K562 (cell line): Measurements from ENCODE around the gene VPS45. TPM values are rescaled to one million over a fixed set of nuclear protein-coding genes. Genes with fewer than 3 reads are reported as not detected.

Source experiments
- ATAC-seq: fragments of 200-7000 bp; cut with Tn5 transposase; 3 replicates; pipeline ENCODE4 v1.9.1; 2020; ENCODE audit warnings: moderate library complexity
- BruUV-seq: library from RNA; stranded (reverse); fragments of 400-500 nt; replicated peaks from 2 replicates; lab custom pipeline; 2021; lab: Mats Ljungman, UMichigan
- CTCF ChIA-PET: fragments of 300-600 bp; formaldehyde crosslinking; extraction: SDS; loops from one replicate; lab custom pipeline; 2021; ENCODE audit warnings: low intra/inter-chr PET ratio; lab: Yijun Ruan, JAX
- POLR2A ChIA-PET: fragments of 300-600, 350-650 bp; sonication (Branson Sonifier 250); formaldehyde crosslinking; extraction: SDS; loops from one replicate; lab custom pipeline; 2021; ENCODE audit warnings: antibody characterized with exemption, inconsistent platforms; lab: Yijun Ruan, JAX
- DNase-seq, 4 experiments: peaks; one replicate each; pipeline versions ENCODE4 v3.0.0 to v3.0.0-alpha.2; 2011 to 2018; ENCODE audit warnings: low spot score in 3 of 4, mixed read lengths in 3 of 4; ENCODE audit errors: extremely low read depth in 1 of 4
- FAIRE-seq: peaks from 2 replicates; lab custom pipeline; 2011; peaks lifted over from hg19 to GRCh38; lab: Jason Lieb, UNC
- H2AFZ ChIP-seq: 2 replicates; pipeline ENCODE4 v1.6.0; 2011; ENCODE audit warnings: low read depth, low read length, control low read depth, inconsistent platforms
- H3K27ac ChIP-seq: fragments of 200-600 bp; 3 replicates; pipeline ENCODE4 v1.8.0; 2011; ENCODE audit warnings: low read depth, mild to moderate bottlenecking, control low read depth, inconsistent platforms, low read length, moderate library complexity, mixed read lengths; ENCODE audit errors: extremely low read depth
- H3K27me3 ChIP-seq, 2 experiments: fragments of 300-600 bp in 1 of 2; 2 replicates in 1 of 2; 3 replicates in 1 of 2; pipeline versions ENCODE4 v1.6.0 to v1.8.0; 2011; ENCODE audit warnings: inconsistent platforms in 2 of 2, low read length in 2 of 2, mild to moderate bottlenecking in 1 of 2, mixed read lengths in 1 of 2, moderate library complexity in 1 of 2; ENCODE audit not compliant: control insufficient read depth in 2 of 2, insufficient read depth in 2 of 2
- H3K36me3 ChIP-seq: fragments of 300-600 bp; 3 replicates; pipeline ENCODE4 v1.8.0; 2011; ENCODE audit warnings: mild to moderate bottlenecking, low read length, inconsistent platforms; ENCODE audit not compliant: control insufficient read depth, insufficient read depth
- H3K4me1 ChIP-seq, 2 experiments: fragments of 200-600 bp in 1 of 2; replicated peaks in 1 of 2; 2 replicates in 1 of 2; 3 replicates in 1 of 2; pipeline versions ENCODE4 v1.5.1 to v1.8.0; 2011; ENCODE audit warnings: inconsistent platforms in 2 of 2, low read length in 2 of 2, mild to moderate bottlenecking in 1 of 2, mixed read lengths in 1 of 2, moderate library complexity in 1 of 2; ENCODE audit not compliant: control insufficient read depth in 2 of 2, insufficient read depth in 2 of 2
- H3K4me2 ChIP-seq: 2 replicates; pipeline ENCODE4 v1.6.1; 2011; ENCODE audit warnings: low read length, control low read depth, inconsistent platforms, mixed read lengths; ENCODE audit not compliant: insufficient read depth
- H3K4me3 ChIP-seq: fragments of 200-600 bp; sonication (generic), shearing (Covaris generic); 2 replicates; pipeline ENCODE4 v1.5.1; 2016; ENCODE audit warnings: control low read depth, inconsistent platforms
- H3K79me2 ChIP-seq: fragments of 200-600 bp; 3 replicates; pipeline ENCODE4 v1.8.0; 2011; ENCODE audit warnings: low read length, inconsistent platforms; ENCODE audit not compliant: control insufficient read depth, insufficient read depth
- H3K9ac ChIP-seq, 2 experiments: 2 replicates each; pipeline versions ENCODE4 v1.6.0 to v1.6.1; 2011; ENCODE audit warnings: low read depth in 2 of 2, low read length in 2 of 2, control low read depth in 1 of 2, inconsistent platforms in 1 of 2, mild to moderate bottlenecking in 1 of 2, mixed read lengths in 1 of 2; ENCODE audit not compliant: insufficient read depth in 1 of 2
- H3K9me1 ChIP-seq: one replicate; pipeline ENCODE4 v1.6.0; 2011; ENCODE audit warnings: inconsistent platforms, mild to moderate bottlenecking, low read length, moderate library complexity; ENCODE audit not compliant: control insufficient read depth, insufficient read depth
- H3K9me3 ChIP-seq: replicated peaks from 2 replicates; pipeline ENCODE4 v1.5.1; 2011; ENCODE audit warnings: low read depth, low read length, inconsistent platforms; ENCODE audit not compliant: control insufficient read depth, insufficient read depth
- H4K20me1 ChIP-seq: replicated peaks from 2 replicates; pipeline ENCODE4 v1.6.1; 2011; ENCODE audit warnings: low read length, inconsistent platforms, mixed read lengths; ENCODE audit not compliant: control insufficient read depth, insufficient read depth
- ATF1 ChIP-seq, 2 experiments: fragments of 450-650 bp in 1 of 2; IDR thresholded peaks; 2 replicates each; pipeline ENCODE4 v1.6.1; 2016; ENCODE audit warnings: missing compliant biosample characterization in 1 of 2, missing genetic modification characterization in 1 of 2
- CTBP1 ChIP-seq: fragments of 450-650 bp; IDR thresholded peaks from 2 replicates; pipeline ENCODE4 v1.6.1; 2016; ENCODE audit warnings: borderline replicate concordance
- DMBX1 ChIP-seq: fragments of 250-450 bp; sonication (Bioruptor Pico); IDR thresholded peaks from 2 replicates; pipeline ENCODE4 v1.8.0; 2022; ENCODE audit warnings: inconsistent platforms, mild to moderate bottlenecking, moderate library complexity, borderline replicate concordance
- HDAC1 ChIP-seq, 2 experiments: fragments of 450-650 bp; IDR thresholded peaks; 2 replicates each; pipeline ENCODE4 v1.6.1; 2016 to 2017; ENCODE audit warnings: inconsistent platforms in 1 of 2, mild to moderate bottlenecking in 1 of 2, moderate library complexity in 1 of 2
- ILK ChIP-seq: fragments of 450-650 bp; IDR thresholded peaks from 2 replicates; pipeline ENCODE4 v1.6.1; 2016; ENCODE audit warnings: missing genetic modification characterization, low read depth, mild to moderate bottlenecking, missing compliant biosample characterization, moderate library complexity, borderline replicate concordance
- NFE2L1 ChIP-seq: fragments of 450-650 bp; IDR thresholded peaks from 2 replicates; pipeline ENCODE4 v1.6.1; 2016; ENCODE audit warnings: missing genetic modification characterization, low read depth, mild to moderate bottlenecking, missing compliant biosample characterization, moderate library complexity, borderline replicate concordance
- POLR3A ChIP-seq: IDR thresholded peaks from 2 replicates; pipeline ENCODE4 v1.6.1; 2011; ENCODE audit warnings: borderline replicate concordance, mild to moderate bottlenecking, moderate library complexity; ENCODE audit not compliant: insufficient read length, insufficient read depth; ENCODE audit errors: extremely low read depth
- RFX1 ChIP-seq: fragments of 450-650 bp; IDR thresholded peaks from 2 replicates; pipeline ENCODE4 v1.6.1; 2016; ENCODE audit warnings: mild to moderate bottlenecking, moderate library complexity
- TCF15 ChIP-seq: fragments of 250-450 bp; sonication (Bioruptor Pico); IDR thresholded peaks from 2 replicates; pipeline ENCODE4 v1.8.0; 2022; ENCODE audit warnings: moderate library complexity, mild to moderate bottlenecking, inconsistent platforms
- TEAD1 ChIP-seq, 2 experiments: fragments of 450-650 bp in 1 of 2; sonication (generic) in 1 of 2; formaldehyde crosslinking; IDR thresholded peaks; 2 replicates each; pipeline versions ENCODE4 v1.4.0 to v1.8.0; 2020 to 2022; ENCODE audit warnings: mild to moderate bottlenecking in 2 of 2, missing genetic modification reagents in 1 of 2
- TEAD2 ChIP-seq: fragments of 450-650 bp; IDR thresholded peaks from 2 replicates; pipeline ENCODE4 v1.6.1; 2016; ENCODE audit warnings: missing genetic modification characterization, control low read depth, missing compliant biosample characterization
- TSC22D4 ChIP-seq: fragments of 450-650 bp; IDR thresholded peaks from 2 replicates; pipeline ENCODE4 v1.6.1; 2016; ENCODE audit warnings: missing genetic modification characterization, missing biosample characterization, control low read depth
- ZNF224 ChIP-seq: sonication (generic); formaldehyde crosslinking; IDR thresholded peaks from 2 replicates; pipeline ENCODE4 v1.8.0; 2022; ENCODE audit warnings: mild to moderate bottlenecking, missing genetic modification reagents
- WGBS: fragments of 100-300 bp; shearing (Covaris generic); methylation state at CpG from one replicate; pipeline ENCODE4 v1.1.6; 2016; ENCODE audit warnings: low coverage, mixed read lengths; ENCODE audit not compliant: insufficient coverage; ENCODE audit errors: missing lambda C conversion rate; 5-methylcytosine and 5-hydroxymethylcytosine counted together
- in situ Hi-C: fragments of 300-500 bp; cut with MboI; formaldehyde crosslinking; loops from 4 replicates; pipeline ENCODE4 v1.15.0; 2018; ENCODE audit warnings: inconsistent platforms, mixed read lengths
- intact Hi-C: fragments of 100-400 bp; cut with micrococcal nuclease; formaldehyde crosslinking; loops from 2 replicates; pipeline ENCODE4 v1.14.2; 2022
- polyA plus RNA-seq, 8 experiments: library from polyadenylated mRNA; depleted of rRNA in 4 of 8; stranded (reverse) in 5 of 8; unstranded in 3 of 8; fragments of >200 nt; fragmentation: Nextera tagmentation in 2 of 8; fragmentation: Illumina TruSeq in 1 of 8; extraction: Ambion mirVana in 2 of 8; extraction: Trizol in 1 of 8; gene quantifications; 2 replicates each; pipeline versions ENCODE4 v1.2.1 to v1.2.3, GENCODE V29; 2011 to 2014; ENCODE audit warnings: inconsistent platforms in 1 of 8, missing spikeins in 1 of 8
- total RNA-seq, 7 experiments: library from RNA; depleted of rRNA in 6 of 7; stranded (reverse); fragments of >200 nt in 6 of 7; fragmentation: Illumina TruSeq in 2 of 7; extraction: Trizol in 2 of 7; gene quantifications; 2 replicates each; pipeline versions ENCODE4 v1.2.1 to v1.2.3, GENCODE V29; 2011 to 2021; ENCODE audit warnings: low replicate concordance in 1 of 7
- TF ChIP-seq, protein P1 (sequence below): fragments of 450-650 bp; formaldehyde crosslinking; IDR thresholded peaks from 2 replicates; pipeline ENCODE4 v1.4.0; 2020; ENCODE audit warnings: mild to moderate bottlenecking, moderate library complexity
- TF ChIP-seq, protein P2 (sequence below): fragments of 450-650 bp; IDR thresholded peaks from 2 replicates; pipeline ENCODE4 v1.6.1; 2016; ENCODE audit warnings: borderline replicate concordance

Gene VPS45
- total and polyA plus RNA-seq, 9 of the 15 experiments (the other 6 are each of a cell fraction or from before 2014, with no cell fraction given), result 17.9 to 48.2 (median 34.4) TPM

- POLR2A ChIA-PET, result interaction anchor here (0.6 to 6.1 kb wide), 11 partner anchors 9 to 279 kb away, joined by 3 to 57 read pairs (median 5); partner anchors contain the start of gene PLEKHO1
- Histone ChIP-seq H3K4me3 (no peak overlapping the region), H3K9ac (peak overlapping the region in 1 of 2 experiments; percentile 4; a peak in 3 of 4 replicates), H3K4me2 (peak overlapping the region; percentile 53), H4K20me1 (no peaks in the 10 kb centered on the region), H3K36me3 (no peaks in the 10 kb centered on the region), H2AFZ (peak overlapping the region; percentile 88), H3K4me1 (peaks cover 19 to 49% of the 10 kb centered on the region in 2 experiments; a peak in 4 of 5 replicates), H3K27me3 (no peaks in the 10 kb centered on the region), H3K27ac (peak overlapping the region; percentile 50), H3K79me2 (no peaks in the 10 kb centered on the region), H3K9me3 (no peaks in the 10 kb centered on the region), H3K9me1 (peaks cover 3% of the 10 kb centered on the region)
- ATAC-seq (peak; percentile 55), DNase-seq (peak; percentile 73 to 84 (median 77)), FAIRE-seq (peak; percentile 63)
- BruUV-seq, result no TSS peak
- intact Hi-C loops (loop anchor here (5.0 to 10.0 kb wide), 2 partner anchors 114 to 271 kb away; partner anchors contain the start of gene BOLA1), in situ Hi-C loops (loop anchor here (5.0 kb wide), 2 partner anchors 89 to 204 kb away; no protein-coding TSS in a partner anchor)
- 9% methylated on average over 9 of the region's 14 CpGs for WGBS
- CTCF ChIA-PET, result interaction anchor here (1.1 to 3.1 kb wide), 3 partner anchors 22 to 204 kb away, joined by 3 to 26 read pairs (median 5); no protein-coding TSS in a partner anchor
- TF ChIP-seq ZNF224 (CRISPR knock-in tag), result no peak
- no peak for TF ChIP-seq POLR3A
- TF ChIP-seq NFE2L1 (tag), result no peak
- TF ChIP-seq TEAD2 (tag), result 0 out of 2 replicates have a peak, but pooled peaks have one; percentile 11
- no peak for TF ChIP-seq TSC22D4
- TF ChIP-seq, protein P1, sequence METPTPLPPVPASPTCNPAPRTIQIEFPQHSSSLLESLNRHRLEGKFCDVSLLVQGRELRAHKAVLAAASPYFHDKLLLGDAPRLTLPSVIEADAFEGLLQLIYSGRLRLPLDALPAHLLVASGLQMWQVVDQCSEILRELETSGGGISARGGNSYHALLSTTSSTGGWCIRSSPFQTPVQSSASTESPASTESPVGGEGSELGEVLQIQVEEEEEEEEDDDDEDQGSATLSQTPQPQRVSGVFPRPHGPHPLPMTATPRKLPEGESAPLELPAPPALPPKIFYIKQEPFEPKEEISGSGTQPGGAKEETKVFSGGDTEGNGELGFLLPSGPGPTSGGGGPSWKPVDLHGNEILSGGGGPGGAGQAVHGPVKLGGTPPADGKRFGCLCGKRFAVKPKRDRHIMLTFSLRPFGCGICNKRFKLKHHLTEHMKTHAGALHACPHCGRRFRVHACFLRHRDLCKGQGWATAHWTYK (CRISPR knock-in tag), result no peak
- TF ChIP-seq RFX1, result no peak
- TF ChIP-seq TEAD1 (CRISPR knock-in tag; IDR thresholded peaks at IDR 0.05), result 0 out of 4 replicates have a peak, but pooled peaks of 1 of the 2 experiments have one; percentile 15
- peak; percentile 69 for TF ChIP-seq CTBP1
- no peak for TF ChIP-seq ILK
- TF ChIP-seq HDAC1 (IDR thresholded peaks at IDR 0.05), result 0 out of 4 replicates have a peak, but pooled peaks of 1 of the 2 experiments have one; percentile 33
- TF ChIP-seq DMBX1, result no peak
- TF ChIP-seq TCF15 (CRISPR knock-in tag), result no peak
- TF ChIP-seq, protein P2, sequence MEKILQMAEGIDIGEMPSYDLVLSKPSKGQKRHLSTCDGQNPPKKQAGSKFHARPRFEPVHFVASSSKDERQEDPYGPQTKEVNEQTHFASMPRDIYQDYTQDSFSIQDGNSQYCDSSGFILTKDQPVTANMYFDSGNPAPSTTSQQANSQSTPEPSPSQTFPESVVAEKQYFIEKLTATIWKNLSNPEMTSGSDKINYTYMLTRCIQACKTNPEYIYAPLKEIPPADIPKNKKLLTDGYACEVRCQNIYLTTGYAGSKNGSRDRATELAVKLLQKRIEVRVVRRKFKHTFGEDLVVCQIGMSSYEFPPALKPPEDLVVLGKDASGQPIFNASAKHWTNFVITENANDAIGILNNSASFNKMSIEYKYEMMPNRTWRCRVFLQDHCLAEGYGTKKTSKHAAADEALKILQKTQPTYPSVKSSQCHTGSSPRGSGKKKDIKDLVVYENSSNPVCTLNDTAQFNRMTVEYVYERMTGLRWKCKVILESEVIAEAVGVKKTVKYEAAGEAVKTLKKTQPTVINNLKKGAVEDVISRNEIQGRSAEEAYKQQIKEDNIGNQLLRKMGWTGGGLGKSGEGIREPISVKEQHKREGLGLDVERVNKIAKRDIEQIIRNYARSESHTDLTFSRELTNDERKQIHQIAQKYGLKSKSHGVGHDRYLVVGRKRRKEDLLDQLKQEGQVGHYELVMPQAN, result 0 out of 2 replicates have a peak, but pooled peaks have one; percentile 21
- TF ChIP-seq ATF1 (CRISPR knock-in tag; IDR thresholded peaks at IDR 0.05), result no peak
- 0 out of 2 replicates have a peak, but pooled peaks have one; percentile 16 for TF ChIP-seq ATF1 (tag; IDR thresholded peaks at IDR 0.05)
Observed at GRCh38 chr1:150165622-150166612, 98.3 kb downstream of the VPS45 start.
